HG02642 (cell line): ENCODE measurements around the gene PNPLA3.
"Not testable (repeated sequence)": the region's sequence is repeated elsewhere in the genome, so short reads cannot be mapped to it uniquely, and the experiment has no call there.

Experiments used
- ATAC-seq: cut with Tn5 transposase; IDR thresholded peaks from one replicate; pipeline ENCODE4 v1.9.1; 2021; ENCODE audit warnings: mild to moderate bottlenecking; ENCODE audit not compliant: unreplicated experiment, poor library complexity

PNPLA3 gene

GRCh38 chr22:43889201-43889859 is 34.3 kb upstream of the PNPLA3 start:
- no peak for ATAC-seq

- no peak for ATAC-seq
These were observed 33.7 kb upstream of the PNPLA3 start for GRCh38 chr22:43889860-43890253.

DNA sequence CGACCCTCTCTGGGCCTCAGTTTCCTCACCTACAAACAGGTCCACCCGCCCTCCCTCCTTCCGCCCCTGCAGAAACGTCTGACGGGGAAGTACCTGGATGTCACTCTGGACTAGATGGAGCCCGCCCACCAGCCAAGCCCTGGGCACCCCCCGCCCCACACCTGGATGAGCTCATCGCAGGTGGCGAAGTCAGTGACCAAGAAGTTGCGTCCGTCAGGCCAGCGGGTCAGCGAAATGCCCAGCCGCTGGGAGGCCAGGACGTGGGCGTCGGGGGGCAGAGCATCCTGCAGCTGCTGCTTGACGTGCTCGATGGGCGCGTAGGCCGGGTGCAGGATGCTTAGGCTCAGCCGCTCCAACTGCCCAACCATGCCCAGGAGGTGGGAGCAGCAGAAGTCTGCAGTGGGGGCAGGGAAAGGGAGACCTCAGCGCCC is 32.7 kb upstream of the PNPLA3 start:
- ATAC-seq: no peak

- ATAC-seq: no peak
These were observed 32.0 kb upstream of the PNPLA3 start, which contains the start of gene PNPLA5 for GRCh38 chr22:43891360-43892182. PNPLA5 (minus strand) TSS chr22:43892013; CDS start chr22:43891880, 133 bp downstream.

GRCh38 chr22:43892183-43892894 is 31.3 kb upstream of the PNPLA3 start:
- no peak for ATAC-seq

DNA sequence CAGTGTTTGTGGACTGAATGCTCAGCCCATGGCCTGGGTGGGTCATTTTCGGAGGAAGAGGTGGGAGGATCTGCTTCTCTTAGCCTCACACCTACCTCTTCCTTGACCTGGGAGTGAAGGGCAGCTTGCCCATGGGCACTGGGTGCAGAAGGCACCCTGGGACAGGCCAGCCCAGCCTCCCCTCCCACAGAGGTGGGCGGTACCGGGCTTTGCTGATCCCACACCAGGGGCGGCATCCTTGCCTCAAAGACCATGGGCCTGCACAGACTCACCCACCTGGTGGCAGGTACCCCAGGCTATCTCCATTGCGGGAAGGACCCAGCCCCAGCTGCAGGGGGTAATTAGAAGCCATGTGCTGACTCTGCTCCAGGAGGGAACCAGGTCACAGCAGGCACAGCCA is 30.3 kb upstream of the PNPLA3 start:
- no peak for ATAC-seq

DNA sequence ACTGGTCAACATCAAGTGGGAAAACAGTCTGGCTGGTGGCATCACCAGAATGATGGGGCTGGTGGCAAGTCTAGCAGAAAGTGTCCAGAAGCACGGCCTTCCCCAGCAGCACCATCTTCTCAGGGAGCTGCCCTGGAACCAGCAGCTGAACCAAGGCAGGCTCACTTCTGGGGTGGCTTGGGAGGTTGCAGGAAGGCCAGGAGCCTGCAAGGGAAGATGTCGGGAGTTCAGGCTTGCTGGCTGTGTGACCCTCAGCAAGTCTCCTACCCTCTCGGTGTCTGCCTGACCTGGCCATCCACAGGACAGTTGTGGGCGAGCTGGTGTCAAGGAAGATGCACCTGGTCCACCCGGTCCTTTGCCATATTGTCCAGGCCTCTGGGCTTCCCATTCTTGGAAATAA is 29.5 kb upstream of the PNPLA3 start:
- ATAC-seq: no peak

DNA sequence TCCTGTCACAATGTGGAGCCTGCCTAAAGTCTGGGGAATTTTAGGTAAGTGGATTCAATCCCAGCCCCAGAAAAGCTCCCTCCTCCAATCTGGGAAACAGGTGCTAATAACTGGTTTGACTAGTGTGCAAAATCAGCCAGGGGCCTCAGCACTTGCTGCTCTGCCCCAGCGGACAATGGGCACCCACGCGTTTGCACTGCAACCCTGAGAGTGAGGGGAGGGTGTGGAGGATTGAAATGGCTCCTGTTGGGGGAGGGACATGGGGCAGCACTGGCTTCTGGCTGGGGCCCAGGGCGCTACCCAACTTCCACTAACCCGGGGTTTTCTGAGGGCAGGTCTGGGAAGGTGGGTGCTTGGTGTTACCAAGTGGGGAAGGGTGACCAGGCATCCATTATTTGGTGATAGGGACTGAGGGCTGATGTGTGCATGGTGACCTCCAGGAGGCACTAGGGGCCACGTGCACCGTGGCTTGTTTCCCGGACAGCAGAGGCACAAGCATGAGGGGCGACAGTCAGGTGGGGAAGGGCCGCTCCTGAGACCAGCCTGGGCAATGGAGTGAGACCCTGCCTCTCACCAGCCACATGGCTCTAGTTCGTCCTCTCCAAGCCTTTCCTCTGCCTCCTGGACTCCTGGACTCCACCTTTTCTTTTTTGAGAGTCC is 27.5 kb upstream of the PNPLA3 start:
- ATAC-seq: no peak

DNA sequence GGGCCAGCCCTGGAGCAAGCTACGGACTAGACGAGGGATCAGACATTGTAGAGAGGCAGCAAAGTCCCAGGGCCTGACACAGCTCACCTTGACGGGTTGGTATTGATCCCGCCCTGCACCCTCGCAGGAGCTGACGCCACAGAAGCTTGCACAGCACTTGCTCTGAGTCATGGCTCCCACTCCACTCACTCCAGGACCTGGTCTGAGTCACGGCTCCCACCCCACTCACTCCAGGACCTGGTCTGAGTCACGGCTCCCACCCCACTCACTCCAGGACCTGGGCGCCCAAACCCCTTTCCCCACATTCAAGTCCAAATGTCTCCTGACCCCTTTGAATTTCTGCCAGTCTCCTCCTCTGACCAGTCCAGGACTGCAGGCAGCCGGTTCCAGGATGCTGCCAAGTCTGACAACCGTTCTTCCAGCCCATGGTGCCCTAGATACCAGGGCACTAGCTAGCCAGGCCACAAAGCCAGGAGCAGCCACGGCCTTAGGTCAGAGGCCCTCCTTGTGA is 25.8 kb upstream of the PNPLA3 start:
- no peak for ATAC-seq

GRCh38 chr22:43900206-43900605 is 23.4 kb upstream of the PNPLA3 start:
- no peak for ATAC-seq

- ATAC-seq: no peak
These were observed 21.5 kb upstream of the PNPLA3 start for GRCh38 chr22:43901976-43902643.

- not testable (repeated sequence) for ATAC-seq
These were observed 20.6 kb upstream of the PNPLA3 start for GRCh38 chr22:43903033-43903432.

GRCh38 chr22:43904412-43904811 is 19.2 kb upstream of the PNPLA3 start:
- not testable (repeated sequence) for ATAC-seq

GRCh38 chr22:43905681-43906080 is 17.9 kb upstream of the PNPLA3 start:
- no peak for ATAC-seq

DNA sequence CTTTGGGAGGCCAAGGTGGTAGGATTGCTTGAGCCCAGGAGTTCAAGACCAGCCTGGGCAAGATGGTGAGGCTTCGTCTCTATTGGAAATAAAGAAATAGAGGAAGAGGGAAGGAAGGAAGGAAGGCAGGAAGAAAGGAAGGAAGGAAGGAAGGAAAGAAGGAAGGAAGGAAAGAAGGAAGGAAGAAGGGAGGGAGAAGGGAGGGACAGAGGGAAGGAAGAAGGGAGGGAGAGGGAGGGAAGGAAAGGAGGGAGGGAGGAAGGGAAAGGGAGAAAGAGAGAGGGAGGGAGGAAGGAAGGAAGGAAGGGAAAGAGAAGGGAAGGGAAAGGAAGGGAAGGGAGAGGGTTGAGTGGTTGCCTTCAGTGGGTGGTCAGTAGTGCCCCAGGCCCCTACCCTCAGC is 13.9 kb upstream of the PNPLA3 start:
- ATAC-seq: no peak

GRCh38 chr22:43910178-43910695 is 13.4 kb upstream of the PNPLA3 start:
- no peak for ATAC-seq

DNA sequence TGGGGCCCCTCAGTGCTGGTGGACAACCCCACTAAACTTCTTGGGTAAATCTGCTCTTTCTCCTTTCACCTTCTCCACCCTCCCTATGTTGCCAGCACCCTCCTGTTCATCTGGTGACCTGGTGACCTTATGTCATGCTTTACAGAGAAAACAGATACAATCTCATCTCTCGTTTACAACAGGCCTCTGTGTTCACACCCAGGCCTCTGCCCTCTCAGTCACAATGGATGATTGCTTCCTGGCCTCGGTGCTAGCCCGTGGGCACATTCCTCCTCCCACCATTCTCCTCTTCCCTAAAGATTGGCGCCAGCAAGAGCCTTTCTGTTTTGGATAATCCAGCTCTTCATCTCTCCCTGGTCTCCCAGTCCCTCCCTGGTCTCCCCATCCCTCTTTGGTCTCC is 12.3 kb upstream of the PNPLA3 start:
- no peak for ATAC-seq

DNA sequence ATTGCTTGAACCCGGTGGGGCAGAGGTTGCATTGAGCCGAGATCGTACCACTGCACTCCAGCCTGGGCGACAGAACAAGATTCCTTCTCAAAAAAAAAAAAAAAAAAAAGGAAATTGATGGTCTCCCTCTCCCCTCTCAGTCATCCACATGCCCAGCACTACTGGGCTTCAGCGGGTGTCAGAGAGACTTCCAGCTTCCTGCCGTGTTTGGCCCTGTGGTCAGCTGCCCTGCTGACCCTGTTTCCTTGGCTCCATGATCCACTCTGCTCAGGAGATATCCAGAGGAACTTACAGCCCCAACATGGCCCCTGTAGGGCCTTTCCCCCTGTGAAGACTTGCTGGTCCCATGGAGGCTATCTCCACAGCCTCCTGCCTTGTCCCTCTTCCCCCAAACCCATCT is 6.1 kb upstream of the PNPLA3 start:
- ATAC-seq: no peak

DNA sequence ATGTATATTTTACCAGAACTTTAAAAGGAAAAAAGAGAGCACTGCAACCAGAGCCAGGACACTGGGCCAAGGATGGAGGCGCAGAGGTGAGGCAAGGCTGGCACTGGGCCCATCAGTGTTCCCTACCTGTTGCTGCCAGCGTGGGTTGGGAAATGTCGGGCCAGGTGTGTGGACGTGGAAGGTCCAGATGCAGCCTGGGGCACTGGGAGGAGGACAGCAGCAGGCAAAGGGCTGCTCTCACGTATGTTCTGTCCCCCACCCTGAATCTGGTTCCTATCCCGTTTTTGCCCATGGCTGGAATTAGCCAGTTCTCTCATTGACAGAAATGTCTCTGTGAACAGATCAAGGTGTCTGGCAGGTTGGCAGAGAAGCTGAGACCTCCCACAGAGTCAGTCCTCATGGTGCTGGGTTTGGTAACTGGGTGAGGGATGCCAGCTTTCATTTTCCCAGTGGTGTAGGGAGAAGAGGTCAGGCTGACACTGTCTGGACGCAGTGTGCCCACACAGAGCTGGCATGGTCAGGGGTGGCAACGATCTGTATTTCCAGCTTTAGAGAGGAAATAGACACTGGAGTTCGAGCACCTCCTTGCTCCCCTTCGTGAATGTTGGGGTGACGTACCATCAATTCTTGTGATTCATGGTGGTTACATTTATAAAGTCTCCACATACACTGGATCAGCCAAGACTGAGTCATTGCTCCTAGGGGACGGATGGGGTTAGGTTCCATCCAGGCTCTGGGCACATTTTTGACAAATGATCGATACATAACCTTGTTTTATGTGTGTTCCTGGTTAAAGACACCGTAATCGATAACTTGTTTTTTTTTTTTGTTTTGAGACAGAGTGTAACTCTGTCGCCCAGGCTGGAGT is 4.3 kb upstream of the PNPLA3 start:
- no peak for ATAC-seq
